NCI-H128 (cell line): ENCODE measurements around the gene SMIM35.

ENCODE experiments used
- DNase-seq: peaks from one replicate; lab custom pipeline; 2025; ENCODE audit not compliant: unreplicated experiment; lab: John Stamatoyannopoulos, UW

SMIM35 gene

DNA sequence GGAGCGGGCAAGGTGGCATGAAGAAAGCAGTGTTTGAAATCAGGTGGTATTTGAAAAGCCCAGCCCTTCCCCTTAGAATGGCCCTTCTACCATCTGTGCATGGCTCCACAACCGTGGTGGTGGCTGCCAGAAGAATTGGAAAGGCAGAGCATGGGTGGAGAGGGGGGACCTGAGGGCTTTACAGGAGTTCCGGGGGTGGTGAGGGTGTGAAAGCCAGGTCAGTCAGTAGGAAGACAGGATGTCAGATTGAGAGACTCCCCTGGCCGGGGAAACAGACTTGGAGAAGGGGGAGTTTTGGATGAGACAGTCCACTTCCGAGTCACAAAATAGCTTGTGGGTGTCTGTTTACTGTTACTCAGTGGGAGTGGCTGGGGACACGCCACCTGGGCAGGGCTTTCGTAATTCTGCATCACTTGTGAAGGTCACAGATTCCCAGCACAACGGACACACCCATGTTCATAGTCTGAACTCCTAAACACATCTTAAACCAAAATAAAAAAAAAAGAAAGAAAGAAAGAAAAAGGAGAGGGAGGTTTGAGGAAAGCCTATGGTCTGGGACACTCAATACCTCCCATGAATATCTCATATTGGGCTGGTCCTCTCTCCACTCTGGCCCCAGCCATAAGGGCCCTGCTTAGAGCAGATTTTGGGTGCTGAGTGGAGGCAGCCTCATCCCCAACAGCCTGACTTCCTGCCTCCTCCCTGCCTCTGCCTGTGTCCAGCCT is 24.4 kb upstream of the SMIM35 start:
- DNase-seq, result no peak

- DNase-seq, result no peak
Measured at GRCh38 chr11:118109231-118109630, 22.5 kb upstream of the SMIM35 start.

GRCh38 chr11:118108513-118108912 is 21.8 kb upstream of the SMIM35 start:
- no peak for DNase-seq

DNA sequence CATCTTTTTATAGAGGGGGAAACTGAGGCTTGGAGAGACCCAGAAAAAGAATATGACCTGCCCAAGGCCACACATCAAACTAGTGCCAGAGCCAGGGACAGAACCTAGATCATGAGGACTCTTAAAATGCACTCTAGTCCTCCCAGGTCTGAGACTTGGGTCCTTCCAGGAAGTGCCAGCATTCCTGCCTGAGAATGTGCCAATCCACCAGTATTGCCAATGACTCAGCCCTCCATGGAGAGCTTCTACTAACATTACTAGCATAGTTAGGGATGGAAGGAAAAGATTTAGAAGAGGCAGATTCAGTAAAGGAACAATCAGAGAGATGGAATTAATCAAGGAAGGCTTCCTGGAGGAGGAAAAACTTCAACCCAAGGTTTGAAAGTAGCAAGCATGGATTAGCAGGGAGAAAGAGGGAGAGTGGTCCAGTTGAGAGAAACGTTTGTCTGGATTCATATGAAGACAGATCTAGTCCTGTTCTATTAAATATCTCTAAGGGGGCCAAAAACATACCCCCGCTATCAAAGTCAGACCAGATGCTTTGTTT is 20.1 kb upstream of the SMIM35 start:
- no peak for DNase-seq

DNA sequence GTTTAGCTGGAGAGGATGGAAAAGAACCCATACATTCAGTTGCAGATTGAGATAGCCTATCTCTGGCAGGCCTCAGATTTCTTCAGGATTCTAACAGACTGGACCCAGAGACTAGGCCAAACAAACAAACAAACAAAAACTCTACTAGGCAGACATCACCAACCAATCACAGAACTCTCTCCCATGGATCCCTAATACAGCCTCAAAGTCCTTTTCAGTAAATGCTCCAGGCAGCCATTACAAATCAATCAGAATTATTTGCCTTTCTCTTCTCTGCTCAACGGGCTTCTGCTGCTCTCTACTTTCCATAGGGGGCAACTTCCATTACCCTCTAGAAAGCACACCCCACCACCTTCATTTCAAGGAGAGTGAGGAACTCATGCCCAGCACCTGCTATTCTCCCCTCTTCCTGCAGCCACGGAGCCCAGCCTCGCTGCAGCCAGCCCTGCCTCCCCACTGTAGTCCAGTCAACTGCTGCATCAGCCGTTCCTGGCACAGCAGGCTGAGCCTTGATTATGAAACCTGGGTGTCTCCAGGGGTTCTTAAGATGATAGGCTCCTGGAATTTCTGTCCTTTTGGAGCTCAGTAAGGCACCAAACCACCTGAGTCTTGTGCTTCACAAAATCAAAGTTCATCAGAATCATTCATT is 19.0 kb upstream of the SMIM35 start:
- no peak for DNase-seq

DNA sequence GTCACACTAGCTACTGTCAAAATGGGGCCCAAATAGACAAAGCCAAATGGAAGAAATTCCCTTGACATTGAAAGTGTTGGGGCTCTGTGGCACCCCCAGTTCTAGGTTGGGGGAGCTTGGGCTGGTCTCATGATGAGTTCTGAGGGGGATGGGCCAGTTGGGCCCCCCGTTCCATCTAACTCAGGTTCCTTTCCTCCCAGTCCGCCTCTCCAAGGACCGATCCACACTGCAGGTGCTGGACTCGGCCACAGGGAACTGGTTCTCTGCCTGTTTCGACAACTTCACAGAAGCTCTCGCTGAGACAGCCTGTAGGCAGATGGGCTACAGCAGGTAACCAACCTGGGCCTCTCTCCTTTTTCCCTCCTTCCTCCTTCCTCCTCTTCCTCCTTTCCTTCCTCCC is 17.7 kb upstream of the SMIM35 start:
- DNase-seq, result no peak

- no peak for DNase-seq
Measured at GRCh38 chr11:118102721-118103261, 16.0 kb upstream of the SMIM35 start.

DNA sequence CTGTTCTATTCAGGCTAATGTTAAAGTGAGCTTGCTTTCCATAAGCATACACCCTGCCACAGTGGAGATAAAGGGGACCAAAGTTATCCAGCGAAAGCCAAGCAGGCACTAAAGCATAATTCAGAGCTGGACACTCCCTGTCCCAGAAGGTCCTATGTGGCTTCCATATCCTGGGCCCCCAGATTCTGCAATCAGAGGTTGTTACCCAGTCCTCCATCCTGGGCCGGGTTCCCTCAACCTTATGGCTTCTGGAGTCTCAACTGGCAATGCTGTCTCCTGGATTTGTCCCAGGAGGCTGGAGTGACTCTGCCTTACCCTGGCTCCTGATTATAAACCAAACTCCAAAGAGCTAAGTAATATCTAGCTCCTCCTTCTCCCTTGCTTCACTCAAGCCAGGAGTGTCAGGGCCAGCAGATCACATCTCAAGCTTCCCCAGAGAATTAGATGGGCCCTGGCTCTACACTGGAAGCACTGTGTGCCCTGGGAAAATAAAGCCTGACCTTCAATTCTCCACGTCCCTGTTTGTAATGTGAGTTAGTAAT is 14.0 kb upstream of the SMIM35 start:
- DNase-seq, result no peak

- DNase-seq, result no peak
Measured at GRCh38 chr11:118099838-118100556, 13.2 kb upstream of the SMIM35 start.

GRCh38 chr11:118098996-118099837 is 12.5 kb upstream of the SMIM35 start:
- no peak for DNase-seq

DNA sequence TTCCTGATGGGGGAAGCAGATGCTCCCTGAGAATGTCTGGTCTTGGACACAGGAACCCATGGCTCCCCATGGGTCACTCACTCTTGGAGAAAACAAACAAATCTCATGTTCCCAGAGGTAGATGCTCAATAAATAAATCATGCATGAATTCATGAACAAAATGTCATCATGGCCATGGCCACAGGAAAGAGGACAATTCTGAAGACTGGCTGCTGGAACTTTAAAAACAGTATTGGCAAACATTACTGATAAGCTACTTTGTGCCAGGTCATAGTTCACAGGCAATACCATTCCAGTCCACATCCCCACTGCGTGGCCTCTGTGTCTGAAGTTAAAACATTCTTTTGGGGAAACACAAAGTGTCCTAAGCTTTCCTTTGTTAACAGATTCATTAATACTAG is 9.2 kb upstream of the SMIM35 start:
- no peak for DNase-seq

GRCh38 chr11:118095493-118095892 is 8.7 kb upstream of the SMIM35 start:
- no peak for DNase-seq

DNA sequence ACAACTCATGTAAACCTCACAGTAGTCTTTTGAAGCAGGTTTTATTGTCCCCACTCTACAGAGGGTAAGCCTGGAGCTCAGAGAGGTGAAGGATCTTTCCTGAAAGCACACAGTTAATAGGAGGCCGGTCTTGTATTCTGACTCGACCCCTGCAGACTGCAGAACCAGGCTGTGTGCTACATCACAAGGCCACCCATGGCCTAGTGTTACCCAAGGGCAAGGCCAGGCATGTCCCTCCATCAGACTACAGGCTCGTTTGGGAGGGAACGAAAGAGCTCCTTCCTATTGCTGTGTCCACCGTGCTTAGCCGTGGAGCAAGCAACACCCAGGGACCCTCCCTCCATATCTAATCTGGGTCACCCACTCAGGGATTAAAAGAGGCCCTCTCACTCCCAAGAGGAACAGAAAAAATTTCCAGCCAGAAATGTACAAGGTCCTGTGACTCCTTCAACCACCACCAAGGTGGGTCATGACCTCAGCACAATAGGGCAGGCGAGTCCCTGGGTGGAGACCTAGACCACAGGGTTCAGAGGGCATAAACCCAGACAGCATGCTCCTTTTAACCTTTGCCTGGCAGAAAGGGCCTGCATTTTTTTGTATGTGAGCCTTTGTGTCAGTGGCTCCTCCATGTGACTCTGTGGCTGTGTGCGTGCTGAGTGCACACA is 6.3 kb upstream of the SMIM35 start:
- no peak for DNase-seq

DNA sequence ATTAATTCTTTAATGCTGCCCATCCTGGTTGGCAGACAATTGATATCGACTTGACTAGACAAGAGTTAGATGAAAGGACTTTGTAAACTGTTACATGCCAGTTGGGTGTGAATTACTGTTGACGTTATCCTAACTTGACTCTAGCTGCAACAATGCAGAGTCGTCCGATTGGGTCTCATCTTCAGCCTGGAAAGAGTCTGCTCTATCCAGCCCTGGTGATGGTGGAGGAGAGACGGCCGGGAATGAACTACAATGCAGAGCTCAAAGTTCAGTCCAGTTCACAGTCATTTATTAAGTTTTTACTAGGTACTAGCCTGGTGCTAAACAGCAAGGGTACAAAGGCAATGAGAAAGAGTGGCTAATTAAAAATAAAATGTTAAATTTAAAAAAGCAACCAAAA is 4.9 kb upstream of the SMIM35 start:
- DNase-seq, result no peak

GRCh38 chr11:118090545-118091162 is 3.9 kb upstream of the SMIM35 start:
- DNase-seq, result no peak

DNA sequence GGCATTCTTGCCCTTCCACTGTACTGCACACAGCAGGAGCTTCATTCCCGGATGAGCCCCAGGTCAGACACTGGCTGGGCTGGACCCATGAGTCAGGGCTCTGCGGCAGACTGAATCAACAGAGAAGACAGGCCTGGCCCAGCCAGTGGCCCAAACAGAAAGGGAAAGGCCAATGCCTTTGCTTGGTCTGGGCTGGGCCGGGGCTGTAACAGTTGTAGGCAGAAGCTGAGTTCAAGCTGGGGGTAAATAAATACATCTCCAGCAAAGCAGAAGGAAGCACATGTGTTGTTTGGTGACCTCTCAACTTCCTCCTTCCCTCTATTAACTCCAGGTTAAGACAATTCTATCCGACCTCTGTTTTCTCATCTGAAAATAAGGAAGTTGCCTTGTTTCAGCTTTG is 1.8 kb upstream of the SMIM35 start:
- no peak for DNase-seq

DNA sequence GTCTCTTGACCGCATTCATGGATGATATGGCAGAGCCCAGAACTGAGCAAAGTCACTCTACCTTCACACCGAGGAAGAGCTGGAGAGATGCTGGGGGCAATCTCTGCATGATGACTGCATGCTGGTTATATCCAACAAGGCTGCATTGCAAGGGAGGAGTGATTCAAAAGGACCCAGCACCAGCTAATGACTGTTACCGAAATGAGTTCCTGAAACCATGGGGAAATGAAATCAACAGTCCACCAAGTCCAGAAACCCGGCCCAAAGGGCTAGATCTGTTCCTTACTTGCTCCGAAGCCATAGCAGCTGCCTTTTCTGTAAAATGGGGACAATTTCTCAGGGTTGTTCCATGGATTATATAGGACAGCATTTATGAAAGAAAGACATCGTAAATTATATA is 1.2 kb upstream of the SMIM35 start:
- no peak for DNase-seq

- DNase-seq, result no peak
Measured at GRCh38 chr11:118084656-118085055, 2.1 kb downstream of the SMIM35 start.

- no peak for DNase-seq
Measured at GRCh38 chr11:118084247-118084646, 2.5 kb downstream of the SMIM35 start.
